HG02759 (cell line): ENCODE data around the gene RNF41.
"Not testable (repeated sequence)": the region's sequence is repeated elsewhere in the genome, so short reads cannot be mapped to it uniquely, and the experiment has no call there.

Source experiments
- ATAC-seq: cut with Tn5 transposase; IDR thresholded peaks from one replicate; pipeline ENCODE4 v1.9.1; 2021; ENCODE audit warnings: mild to moderate bottlenecking, moderate library complexity; ENCODE audit not compliant: unreplicated experiment

Gene RNF41

GRCh38 chr12:56221757-56222530 lies at the start of gene RNF41:
RNF41 (minus strand) TSS chr12:56221922; CDS start chr12:56214047, 7,875 bp downstream.
- ATAC-seq: peak; percentile 80

- no peak for ATAC-seq
Observed at GRCh38 chr12:56271031-56271430, 49.3 kb upstream of the RNF41 start.

DNA sequence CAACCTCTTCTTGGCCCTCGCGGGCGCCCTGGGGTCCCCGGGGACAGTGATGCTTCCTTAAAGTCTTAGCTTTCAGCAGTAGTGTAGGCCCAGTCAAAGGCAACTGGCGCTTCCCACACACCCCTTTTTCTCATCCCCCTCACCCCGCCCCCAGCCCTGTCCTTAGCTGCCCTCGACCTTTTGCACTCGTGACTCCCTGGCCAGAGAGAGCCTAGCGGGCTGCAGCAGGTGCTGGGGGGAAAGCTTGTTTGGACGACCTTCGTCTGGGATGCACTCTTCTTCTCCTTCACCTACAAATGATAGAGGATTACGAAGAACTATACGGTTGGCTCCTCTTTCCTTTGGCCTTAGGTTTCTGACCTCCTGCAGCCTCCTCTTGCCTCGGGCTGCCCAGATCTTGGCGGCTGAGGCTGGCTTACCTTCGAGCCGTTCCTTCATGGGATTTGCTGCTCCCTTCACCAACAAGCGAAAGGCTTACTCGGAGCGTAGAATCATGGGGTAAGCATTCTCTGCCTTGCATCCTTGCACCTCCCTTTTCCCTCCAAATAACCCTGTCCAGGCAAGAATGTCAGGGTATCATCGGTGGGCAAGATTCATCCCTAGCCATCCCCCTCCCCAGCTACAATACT lies 45.8 kb upstream of the RNF41 start:
- no peak for ATAC-seq

- ATAC-seq: peak; percentile 93
Observed at GRCh38 chr12:56266693-56267442, 45.1 kb upstream of the RNF41 start, which contains the start of gene COQ10A. COQ10A (plus strand) TSS chr12:56266942; CDS start chr12:56267119, 177 bp downstream.

DNA sequence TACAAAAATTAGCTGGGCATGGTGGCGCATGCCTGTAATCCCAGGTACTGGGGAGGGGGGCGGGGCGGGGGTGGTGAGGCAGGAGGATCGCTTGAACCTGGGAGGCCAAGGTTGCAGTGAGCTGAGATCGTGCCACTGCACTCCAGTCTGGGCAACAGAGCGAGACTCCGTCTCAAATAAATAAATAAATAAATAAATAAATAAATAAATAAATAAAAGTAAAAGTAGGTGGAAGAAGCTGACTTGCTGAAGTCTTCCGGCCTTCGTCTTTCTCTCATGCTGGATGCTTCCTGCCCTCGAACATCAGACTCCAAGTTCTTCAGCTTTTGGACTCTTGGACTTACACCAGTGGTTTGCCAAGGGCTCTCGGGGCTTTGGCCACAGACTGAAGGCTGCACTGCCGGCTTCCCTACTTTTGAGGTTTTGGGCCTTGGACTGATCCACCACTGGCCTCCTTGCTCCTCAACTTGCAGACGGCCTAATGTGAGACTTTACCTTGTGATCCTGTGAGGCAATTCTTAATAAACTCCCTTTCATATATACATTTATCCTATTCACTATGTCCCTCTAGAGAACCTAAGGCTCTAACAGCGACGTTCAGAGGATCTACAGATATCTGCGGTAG lies 44.5 kb upstream of the RNF41 start:
- ATAC-seq: not testable (repeated sequence)

- ATAC-seq: not testable (repeated sequence)
Observed at GRCh38 chr12:56262955-56263354, 41.2 kb upstream of the RNF41 start.

- no peak for ATAC-seq
Observed at GRCh38 chr12:56261503-56262232, 39.9 kb upstream of the RNF41 start.

- no peak for ATAC-seq
Observed at GRCh38 chr12:56260921-56261320, 39.2 kb upstream of the RNF41 start.

- no peak for ATAC-seq
Observed at GRCh38 chr12:56260380-56260779, 38.7 kb upstream of the RNF41 start.

- ATAC-seq: no peak
Observed at GRCh38 chr12:56258820-56259183, 37.1 kb upstream of the RNF41 start.

DNA sequence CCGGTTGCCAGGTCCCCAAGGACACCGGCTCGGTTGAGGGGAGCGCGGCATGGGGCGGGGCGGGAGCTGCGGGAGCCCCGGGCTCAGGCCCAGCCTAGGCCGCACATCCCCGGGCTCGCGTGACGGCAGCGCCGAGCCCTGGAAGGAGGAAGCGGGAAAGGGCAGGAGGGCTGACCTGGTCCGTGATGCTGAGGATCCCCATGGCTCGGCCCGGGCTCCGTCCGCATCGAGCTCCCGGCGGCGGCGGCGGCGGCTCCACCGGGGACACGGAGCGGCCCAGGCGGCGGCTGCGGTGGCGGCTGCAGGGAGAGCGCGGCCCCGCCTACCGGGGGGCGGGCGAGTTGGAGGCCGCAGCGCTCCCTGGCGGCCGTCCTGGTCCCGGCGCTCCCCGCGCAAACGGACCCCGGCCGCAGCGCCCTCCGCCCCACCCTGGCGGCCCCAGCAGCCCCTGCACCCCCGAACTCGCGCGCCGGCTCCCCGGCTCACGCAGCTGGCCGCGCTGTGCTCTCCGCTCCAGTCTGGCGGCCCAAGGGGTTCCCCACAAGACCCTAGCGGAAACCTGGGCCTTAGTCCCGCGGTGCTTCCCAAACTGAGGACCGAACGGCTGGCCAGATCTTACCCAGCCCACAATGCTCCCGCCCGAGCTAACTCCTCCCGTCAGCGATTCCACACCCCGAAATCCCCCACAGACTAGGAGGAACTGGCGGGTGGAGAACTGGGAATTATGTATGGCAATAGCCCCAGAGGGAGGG lies 36.5 kb upstream of the RNF41 start, which contains the start of gene ANKRD52:
Gene ANKRD52, minus strand, starts transcription at position 317 of the 752 bp plus-strand sequence. Its CDS starts 115 bp downstream, at position 202.
- peak; percentile 94 for ATAC-seq

DNA sequence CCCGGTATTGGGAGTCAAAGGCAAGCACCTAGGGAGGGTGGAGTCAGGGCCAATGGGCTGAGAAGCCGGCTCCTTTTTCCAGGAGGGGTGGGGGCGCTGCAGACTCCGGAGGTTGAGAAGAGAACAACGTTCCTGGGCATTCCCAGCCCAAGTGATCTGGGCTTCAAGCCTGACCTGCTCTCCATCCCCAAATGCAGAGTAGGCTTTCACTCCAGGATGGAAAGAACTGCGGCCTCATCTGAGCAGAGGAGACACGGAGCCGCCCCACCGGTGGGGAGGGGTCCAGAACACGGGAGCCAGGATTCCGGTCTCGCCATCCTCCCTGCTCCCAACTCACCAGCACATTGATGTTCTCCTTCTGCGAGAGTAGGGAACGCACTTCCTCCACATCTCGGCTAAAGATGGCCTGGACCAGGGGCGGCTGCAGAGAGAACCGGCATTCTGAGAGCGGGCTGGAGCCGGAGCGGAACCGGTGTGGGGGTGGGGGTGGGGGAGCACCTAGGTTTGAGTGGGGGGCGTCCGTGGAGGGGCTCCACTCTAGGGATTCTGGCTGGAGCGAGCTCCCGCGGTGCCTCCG lies 35.9 kb upstream of the RNF41 start:
- peak; percentile 19 for ATAC-seq

GRCh38 chr12:56257071-56257470 lies 35.3 kb upstream of the RNF41 start:
- no peak for ATAC-seq

- no peak for ATAC-seq
Observed at GRCh38 chr12:56256326-56256960, 34.7 kb upstream of the RNF41 start.

GRCh38 chr12:56255671-56256070 lies 33.9 kb upstream of the RNF41 start:
- no peak for ATAC-seq

- no peak for ATAC-seq
Observed at GRCh38 chr12:56253091-56253490, 31.4 kb upstream of the RNF41 start.

GRCh38 chr12:56252649-56253048 lies 30.9 kb upstream of the RNF41 start:
- ATAC-seq: no peak

- no peak for ATAC-seq
Observed at GRCh38 chr12:56248711-56249110, 27.0 kb upstream of the RNF41 start.

GRCh38 chr12:56247923-56248322 lies 26.2 kb upstream of the RNF41 start:
- no peak for ATAC-seq
